T-helper 2 cell treated with Interferon-gamma antibody and Interleukin-4, amounts not matched to agents 5 μg/mL and 100 μg/mL, for 36 hours (primary cell): ENCODE measurements around the gene SYCE1.
"Not testable (repeated sequence)": the region's sequence is repeated elsewhere in the genome, so short reads cannot be mapped to it uniquely, and the experiment has no call there.

Source experiments
- DNase-seq: peaks from one replicate; pipeline ENCODE4 v3.0.0; 2021; ENCODE audit warnings: low spot score
- H3K27ac Mint-ChIP-seq: one replicate; pipeline ENCODE4 v1.8.0; 2021; ENCODE audit warnings: mild to moderate bottlenecking, mixed read lengths
- H3K27me3 Mint-ChIP-seq: one replicate; pipeline ENCODE4 v1.8.0; 2021; ENCODE audit warnings: low read depth, mixed read lengths
- H3K36me3 Mint-ChIP-seq: one replicate; pipeline ENCODE4 v1.8.0; 2021; ENCODE audit warnings: low read depth, mixed read lengths
- H3K4me1 Mint-ChIP-seq: one replicate; pipeline ENCODE4 v1.8.0; 2021; ENCODE audit warnings: low read depth, mixed read lengths
- H3K4me3 Mint-ChIP-seq: one replicate; pipeline ENCODE4 v1.8.0; 2022; ENCODE audit warnings: mild to moderate bottlenecking, moderate library complexity, mixed read lengths
- H3K9me3 Mint-ChIP-seq: one replicate; pipeline ENCODE4 v1.8.0; 2021; ENCODE audit warnings: mixed read lengths

The SYCE1 gene

GRCh38 chr10:133565441-133566294 is at the start of gene SYCE1:
SYCE1 (minus strand) TSS chr10:133565583; CDS start chr10:133565529, 54 bp downstream.
- H3K4me1 Mint-ChIP-seq: no peaks in the 10 kb centered on the region
- peaks cover 17% of the 10 kb centered on the region for H3K9me3 Mint-ChIP-seq
- H3K4me3 Mint-ChIP-seq: no peak within 1 kb of the TSS
- DNase-seq: peak; percentile 3
- H3K36me3 Mint-ChIP-seq: no peaks in the 10 kb centered on the region
- no peak within 1 kb of the TSS for H3K27ac Mint-ChIP-seq
- no peaks in the 10 kb centered on the region for H3K27me3 Mint-ChIP-seq

DNA sequence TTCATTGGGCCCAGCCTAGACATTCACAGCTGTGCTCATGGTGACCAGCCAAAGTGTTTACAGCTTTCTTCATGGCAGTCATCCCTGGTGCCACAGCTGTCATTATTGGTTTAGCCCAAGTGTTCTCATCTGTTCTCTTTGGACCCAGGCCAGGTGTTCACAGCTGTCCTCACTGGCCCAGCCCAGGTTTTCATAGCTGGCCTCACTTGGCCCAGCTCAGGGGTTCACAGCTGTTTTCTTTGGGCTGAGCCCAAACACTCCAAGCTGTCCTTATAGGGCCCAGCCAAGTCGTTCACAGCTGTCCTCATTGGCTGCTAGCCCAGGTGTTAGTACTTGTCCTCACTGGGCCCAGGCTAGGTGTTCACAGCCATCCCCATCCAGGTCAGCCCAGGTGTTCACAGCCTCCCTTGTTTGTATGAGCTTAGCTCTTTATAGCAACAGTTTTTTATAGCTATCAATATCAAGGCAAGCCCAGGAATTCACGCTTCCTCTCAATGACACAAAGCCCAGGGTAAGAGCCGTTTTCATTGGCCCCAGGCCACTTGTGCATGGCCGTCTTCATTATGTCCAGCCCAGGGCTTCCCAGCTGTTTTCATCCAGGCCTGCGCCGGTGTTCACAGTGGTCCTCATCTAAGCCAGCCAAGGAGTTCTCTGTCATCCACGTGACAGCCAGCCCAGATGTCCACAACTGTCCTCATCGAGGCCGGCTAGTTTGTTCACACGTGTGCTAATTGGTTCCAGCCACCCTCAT is 49.6 kb upstream of the SYCE1 start:
- H3K27ac Mint-ChIP-seq: no peak overlapping the region
- no peak for DNase-seq
- H3K4me1 Mint-ChIP-seq: no peaks in the 10 kb centered on the region
- H3K9me3 Mint-ChIP-seq: no peaks in the 10 kb centered on the region
- H3K4me3 Mint-ChIP-seq: no peak overlapping the region
- H3K27me3 Mint-ChIP-seq: peaks cover 13% of the 10 kb centered on the region
- H3K36me3 Mint-ChIP-seq: no peaks in the 10 kb centered on the region

DNA sequence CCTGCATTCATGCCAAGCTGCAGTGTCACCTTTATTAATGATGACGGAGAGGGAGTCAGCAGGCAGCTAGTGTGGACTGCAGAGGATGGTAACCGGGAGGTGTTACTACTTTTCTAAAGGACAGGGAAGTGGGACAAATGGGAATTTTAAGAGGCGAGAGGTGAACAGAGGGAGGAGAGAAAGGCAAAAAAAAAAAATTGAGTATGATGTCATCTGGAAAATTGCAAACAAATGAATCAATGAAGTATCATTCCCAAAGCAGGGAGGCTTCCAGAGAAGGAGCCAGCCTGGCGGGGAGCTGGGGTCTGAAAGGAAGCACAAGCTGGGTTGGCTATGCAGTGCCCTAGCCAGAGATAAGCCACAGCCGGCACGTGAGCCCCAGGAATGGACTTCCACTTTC is 48.3 kb upstream of the SYCE1 start:
- H3K27me3 Mint-ChIP-seq: peaks cover 17% of the 10 kb centered on the region
- no peak overlapping the region for H3K4me3 Mint-ChIP-seq
- peaks cover 1% of the 10 kb centered on the region for H3K9me3 Mint-ChIP-seq
- H3K36me3 Mint-ChIP-seq: no peaks in the 10 kb centered on the region
- H3K4me1 Mint-ChIP-seq: no peaks in the 10 kb centered on the region
- no peak for DNase-seq
- no peak overlapping the region for H3K27ac Mint-ChIP-seq

DNA sequence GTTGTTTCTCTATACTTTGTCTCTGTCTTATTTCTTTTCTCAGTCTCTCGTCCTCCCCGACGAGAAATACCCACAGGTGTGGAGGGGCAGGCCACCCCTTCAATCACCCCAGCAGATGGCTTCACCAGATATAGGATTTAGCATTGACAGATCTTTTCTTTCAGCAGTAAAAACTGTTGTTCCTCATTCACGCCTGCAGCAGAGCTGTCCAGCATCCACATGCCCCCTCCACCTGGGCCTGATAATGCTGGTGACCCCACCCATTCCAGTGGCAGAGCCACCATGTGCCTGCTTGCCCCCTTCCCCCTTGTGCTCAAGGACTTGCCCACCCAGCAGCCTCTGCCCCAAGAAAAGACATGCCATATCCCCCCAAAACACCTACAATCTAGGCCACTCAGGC is 45.7 kb upstream of the SYCE1 start:
- Mint-ChIP-seq H3K36me3 (no peaks in the 10 kb centered on the region), H3K4me3 (no peak overlapping the region), H3K27ac (no peak overlapping the region), H3K27me3 (peaks cover 29% of the 10 kb centered on the region), H3K9me3 (peaks cover 14% of the 10 kb centered on the region), H3K4me1 (no peaks in the 10 kb centered on the region)
- no peak for DNase-seq

GRCh38 chr10:133608855-133609254 is 43.5 kb upstream of the SYCE1 start:
- Mint-ChIP-seq H3K36me3 (no peaks in the 10 kb centered on the region), H3K27ac (no peak overlapping the region), H3K4me1 (no peaks in the 10 kb centered on the region), H3K4me3 (no peak overlapping the region), H3K9me3 (peaks cover 14% of the 10 kb centered on the region), H3K27me3 (peaks cover 32% of the 10 kb centered on the region)
- no peak for DNase-seq

DNA sequence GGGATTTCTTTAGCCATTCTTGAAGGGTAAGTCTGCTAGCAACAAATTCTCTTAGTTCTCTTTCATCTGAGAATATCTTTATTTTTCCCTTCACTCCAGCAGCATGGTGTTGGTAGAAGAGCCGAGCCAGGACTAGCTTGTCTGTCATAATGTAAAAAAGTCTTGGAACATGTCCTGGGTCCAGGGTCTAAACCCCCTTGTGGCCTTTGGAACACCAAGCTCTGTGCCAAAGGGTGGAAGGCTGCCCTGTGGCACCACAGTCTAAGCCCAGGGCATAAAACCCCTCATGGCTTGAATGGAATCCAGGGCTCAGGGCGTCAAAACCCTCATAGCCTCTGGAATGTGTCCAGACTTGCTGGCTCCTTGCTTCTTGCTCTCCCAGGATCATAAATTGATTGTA is 38.1 kb upstream of the SYCE1 start:
- not testable (repeated sequence) for DNase-seq, H3K4me1 Mint-ChIP-seq, H3K36me3 Mint-ChIP-seq, H3K4me3 Mint-ChIP-seq, H3K27ac Mint-ChIP-seq
- H3K27me3 Mint-ChIP-seq: peaks cover 38% of the 10 kb centered on the region
- H3K9me3 Mint-ChIP-seq: peaks cover 10% of the 10 kb centered on the region

DNA sequence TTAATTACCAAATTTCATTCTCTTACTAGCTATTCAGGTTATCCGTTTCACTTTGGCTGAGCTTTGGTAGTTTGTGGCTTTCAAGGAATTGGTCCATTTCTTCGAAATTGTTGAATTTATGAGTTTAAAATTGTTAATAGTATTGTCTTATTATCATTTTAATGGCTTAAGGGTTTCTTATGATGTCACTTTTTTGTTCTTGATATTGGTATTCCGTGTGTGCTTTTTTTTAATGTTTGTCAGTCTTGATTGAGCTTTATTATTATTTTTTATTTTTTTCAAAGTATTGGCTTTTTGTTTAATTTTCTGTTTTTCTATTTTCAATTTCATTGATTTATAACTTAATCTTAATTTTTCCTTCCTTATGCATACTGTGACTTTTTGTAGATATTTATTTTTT is 35.3 kb upstream of the SYCE1 start:
- H3K9me3 Mint-ChIP-seq: no peaks in the 10 kb centered on the region
- H3K4me1 Mint-ChIP-seq: no peaks in the 10 kb centered on the region
- DNase-seq: no peak
- no peaks in the 10 kb centered on the region for H3K36me3 Mint-ChIP-seq
- H3K27me3 Mint-ChIP-seq: peaks cover 38% of the 10 kb centered on the region
- H3K27ac Mint-ChIP-seq: no peak overlapping the region
- no peak overlapping the region for H3K4me3 Mint-ChIP-seq

DNA sequence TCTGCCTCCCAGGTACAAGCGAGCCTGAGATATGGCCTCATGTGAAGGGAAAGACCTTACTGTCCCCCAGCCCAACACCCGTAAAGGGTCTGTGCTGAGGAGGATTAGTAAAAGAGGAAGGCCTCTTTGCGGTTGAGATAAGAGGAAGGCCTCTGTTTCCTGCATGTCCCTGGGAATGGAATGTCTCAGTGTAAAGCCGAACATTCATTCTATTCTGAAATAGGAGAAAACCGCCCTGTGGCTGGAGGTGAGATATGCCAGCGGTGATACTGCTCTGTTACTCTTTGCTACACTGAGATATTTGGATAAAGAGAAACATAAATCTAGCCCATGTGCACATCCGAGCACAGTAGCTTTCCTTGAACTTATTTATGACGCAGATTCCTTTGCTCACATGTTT is 34.5 kb upstream of the SYCE1 start:
- peaks cover 40% of the 10 kb centered on the region for H3K27me3 Mint-ChIP-seq
- H3K9me3 Mint-ChIP-seq, H3K4me1 Mint-ChIP-seq, H3K4me3 Mint-ChIP-seq, H3K36me3 Mint-ChIP-seq, H3K27ac Mint-ChIP-seq, DNase-seq: not testable (repeated sequence)

- no peak overlapping the region for H3K27ac Mint-ChIP-seq
- peaks cover 17% of the 10 kb centered on the region for H3K27me3 Mint-ChIP-seq
- no peaks in the 10 kb centered on the region for H3K4me1 Mint-ChIP-seq
- H3K9me3 Mint-ChIP-seq: no peaks in the 10 kb centered on the region
- no peak overlapping the region for H3K4me3 Mint-ChIP-seq
- no peak for DNase-seq
- H3K36me3 Mint-ChIP-seq: no peaks in the 10 kb centered on the region
Observed at GRCh38 chr10:133592716-133593115, 27.3 kb upstream of the SYCE1 start.

- Mint-ChIP-seq H3K36me3 (no peaks in the 10 kb centered on the region), H3K9me3 (no peaks in the 10 kb centered on the region), H3K4me1 (no peaks in the 10 kb centered on the region), H3K4me3 (no peak overlapping the region), H3K27me3 (peaks cover 14% of the 10 kb centered on the region), H3K27ac (no peak overlapping the region)
- no peak for DNase-seq
Observed at GRCh38 chr10:133590970-133591359, 25.6 kb upstream of the SYCE1 start.

GRCh38 chr10:133590226-133590969 is 25.0 kb upstream of the SYCE1 start:
- H3K4me3 Mint-ChIP-seq: no peak overlapping the region
- H3K27ac Mint-ChIP-seq: no peak overlapping the region
- H3K36me3 Mint-ChIP-seq: no peaks in the 10 kb centered on the region
- DNase-seq: no peak
- H3K4me1 Mint-ChIP-seq: no peaks in the 10 kb centered on the region
- peaks cover 10% of the 10 kb centered on the region for H3K27me3 Mint-ChIP-seq
- H3K9me3 Mint-ChIP-seq: no peaks in the 10 kb centered on the region

GRCh38 chr10:133577037-133577436 is 11.7 kb upstream of the SYCE1 start:
- not testable (repeated sequence) for H3K36me3 Mint-ChIP-seq, DNase-seq, H3K4me1 Mint-ChIP-seq, H3K27me3 Mint-ChIP-seq, H3K27ac Mint-ChIP-seq, H3K4me3 Mint-ChIP-seq
- H3K9me3 Mint-ChIP-seq: peaks cover 12% of the 10 kb centered on the region

DNA sequence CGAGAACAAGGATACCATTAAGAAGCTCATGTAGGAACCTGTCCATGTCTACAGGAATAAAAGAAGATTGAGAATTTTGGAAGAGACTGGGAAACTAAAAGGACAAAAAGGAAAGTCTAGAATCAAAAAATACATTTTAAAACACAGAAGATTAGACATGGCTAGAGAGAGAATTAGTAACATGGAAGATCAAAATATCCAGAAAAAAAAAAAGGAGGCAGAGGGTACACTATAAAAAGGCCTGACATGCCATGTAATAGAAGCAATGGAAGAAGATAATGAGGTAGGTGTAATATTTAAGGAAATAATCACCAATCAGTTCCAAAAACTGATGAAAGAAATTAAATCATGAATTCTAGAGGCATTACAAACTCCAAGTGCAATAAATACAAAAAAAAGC is 8.1 kb upstream of the SYCE1 start:
- not testable (repeated sequence) for H3K27me3 Mint-ChIP-seq, H3K4me3 Mint-ChIP-seq, DNase-seq, H3K36me3 Mint-ChIP-seq, H3K4me1 Mint-ChIP-seq, H3K27ac Mint-ChIP-seq
- peaks cover 12% of the 10 kb centered on the region for H3K9me3 Mint-ChIP-seq

DNA sequence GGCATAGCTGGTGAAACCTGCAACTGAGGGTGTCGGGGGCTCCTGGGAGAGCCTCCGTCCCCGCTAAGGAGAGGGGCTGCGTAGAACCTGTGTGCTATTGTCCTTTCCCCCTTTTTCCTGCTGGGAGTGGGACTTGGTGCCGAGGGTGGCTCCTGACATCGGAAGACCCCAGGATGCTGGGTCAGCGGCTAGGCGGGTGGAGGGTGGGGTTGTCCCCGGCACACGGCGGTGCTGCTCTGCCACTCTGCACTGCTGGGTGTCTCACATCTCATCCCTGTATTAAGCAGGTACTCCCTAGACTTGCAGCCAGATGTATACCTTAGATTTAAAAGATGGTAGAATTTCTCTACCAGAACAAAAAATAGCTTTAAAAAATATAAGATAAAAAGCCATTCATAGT is 6.7 kb upstream of the SYCE1 start:
- H3K27me3 Mint-ChIP-seq, H3K4me3 Mint-ChIP-seq, H3K27ac Mint-ChIP-seq, H3K4me1 Mint-ChIP-seq, H3K36me3 Mint-ChIP-seq, DNase-seq: not testable (repeated sequence)
- peaks cover 16% of the 10 kb centered on the region for H3K9me3 Mint-ChIP-seq
